Tongue (tissue), 2 donors: Measurements from ENCODE around the gene METTL4. TPM values are rescaled to one million over a fixed set of nuclear protein-coding genes. Genes with fewer than 3 reads are reported as not detected.
"Not testable (repeated sequence)": the region's sequence is repeated elsewhere in the genome, so short reads cannot be mapped to it uniquely, and the experiment has no call there.

Experiments
- DNase-seq: peaks from one replicate; pipeline ENCODE4 v3.0.0-alpha.2; 2015
- total RNA-seq: library from RNA; depleted of rRNA; stranded (reverse); fragments of >200 nt; gene quantifications from one replicate; pipeline ENCODE4 v1.2.3, GENCODE V29; 2014

Gene METTL4
- total RNA-seq, 1 donor from 2014 or later, result 12.2 TPM

DNA sequence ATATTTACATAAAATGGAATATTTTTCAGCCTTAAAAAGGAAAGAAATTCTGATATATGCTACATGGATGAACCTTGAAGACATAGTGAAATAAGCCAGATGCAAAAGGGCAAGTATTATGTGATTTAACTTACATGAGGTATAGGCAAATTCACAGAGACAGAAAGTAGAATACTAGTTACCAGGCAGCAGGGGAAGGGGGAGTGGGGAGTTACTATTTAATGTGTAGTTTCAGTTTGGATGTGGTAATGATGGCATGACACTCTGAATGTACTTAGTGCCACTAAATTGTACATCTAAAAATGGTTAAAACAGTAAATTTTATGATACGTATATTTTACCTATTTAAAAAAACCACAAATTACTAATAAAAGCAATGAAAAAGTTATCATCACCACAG lies 12.1 kb downstream of the METTL4 start:
- DNase-seq, result no peak

- no peak for DNase-seq
These were observed 13.8 kb downstream of the METTL4 start for GRCh38 chr18:2557536-2557935.

DNA sequence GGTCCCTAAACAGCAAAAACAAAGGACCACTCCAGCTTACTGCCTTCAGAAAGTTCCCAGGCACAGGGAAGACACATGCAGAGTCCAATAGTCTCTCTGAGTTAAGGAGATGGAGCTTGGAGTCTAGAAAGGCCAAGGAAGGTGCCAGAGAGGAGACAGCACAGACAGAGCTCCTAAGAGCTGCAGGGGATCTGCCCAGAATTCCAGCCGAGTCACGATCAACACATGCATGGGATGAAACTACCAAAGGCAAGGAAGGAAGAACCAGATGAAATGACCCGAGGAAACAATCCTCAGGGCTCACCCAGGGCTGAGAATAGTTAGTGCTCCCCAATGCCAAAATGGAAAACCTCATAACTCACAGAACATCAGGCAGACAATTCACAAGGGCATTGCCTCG lies 15.4 kb downstream of the METTL4 start:
- DNase-seq, result no peak

- no peak for DNase-seq
These were observed 16.6 kb downstream of the METTL4 start for GRCh38 chr18:2554696-2555095.

- DNase-seq, result no peak
These were observed 19.9 kb downstream of the METTL4 start for GRCh38 chr18:2551425-2551824.

DNA sequence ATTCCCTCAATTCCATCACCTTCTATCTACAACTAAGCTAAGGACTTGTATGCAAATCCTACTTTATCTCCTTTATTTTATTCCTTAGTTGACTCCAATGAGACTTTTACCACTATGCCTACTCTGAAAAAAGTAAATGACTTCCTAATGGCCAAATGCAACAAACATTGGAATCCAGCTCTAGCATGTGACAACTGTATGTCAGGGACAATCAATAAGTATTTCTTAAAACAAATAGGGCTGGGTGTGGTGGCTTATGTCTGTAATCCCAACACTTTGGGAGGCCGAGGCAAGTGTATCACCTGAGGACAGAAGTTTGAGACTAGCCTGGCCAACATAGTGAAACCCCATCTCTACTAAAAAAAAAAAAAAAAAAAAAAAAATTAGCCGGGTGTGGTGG lies 21.8 kb downstream of the METTL4 start:
- DNase-seq, result no peak

DNA sequence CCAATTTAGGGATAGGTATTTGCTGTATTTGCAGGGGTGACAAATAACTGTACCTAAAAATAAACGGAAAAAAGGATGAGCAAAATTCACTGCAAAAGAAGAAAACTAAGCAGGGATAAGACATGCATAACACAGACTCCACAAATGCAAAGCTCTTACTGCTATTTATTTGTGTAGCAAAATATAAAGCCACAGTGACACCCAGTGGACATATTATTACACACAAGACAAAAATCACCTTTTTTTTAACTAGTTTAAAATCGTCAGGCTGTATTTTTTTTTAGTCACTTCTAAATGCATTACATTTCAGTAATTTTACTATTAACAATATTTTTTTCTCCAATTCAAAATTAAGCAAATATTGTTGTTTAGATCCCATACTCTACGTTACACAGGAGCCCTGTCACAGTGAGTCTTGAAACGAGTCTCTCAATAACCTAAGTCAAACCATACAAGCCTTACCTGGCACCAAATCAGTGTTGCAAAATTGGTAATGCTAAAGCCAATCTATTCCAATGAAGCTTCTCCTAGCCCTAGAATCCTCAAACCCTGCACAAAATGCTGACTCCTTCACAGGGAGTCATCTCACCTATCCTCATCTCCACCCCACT lies 23.7 kb downstream of the METTL4 start:
- peak; percentile 72 for DNase-seq

GRCh38 chr18:2545155-2545554 lies 26.1 kb downstream of the METTL4 start:
- no peak for DNase-seq

- DNase-seq, result peak; percentile 65
These were observed 29.3 kb downstream of the METTL4 start for GRCh38 chr18:2541925-2542563.

- no peak for DNase-seq
These were observed 30.7 kb downstream of the METTL4 start for GRCh38 chr18:2540575-2540974.

GRCh38 chr18:2538844-2539243 lies 32.5 kb downstream of the METTL4 start:
- DNase-seq, result no peak

- DNase-seq, result no peak
These were observed 33.1 kb downstream of the METTL4 start for GRCh38 chr18:2538236-2538635.

DNA sequence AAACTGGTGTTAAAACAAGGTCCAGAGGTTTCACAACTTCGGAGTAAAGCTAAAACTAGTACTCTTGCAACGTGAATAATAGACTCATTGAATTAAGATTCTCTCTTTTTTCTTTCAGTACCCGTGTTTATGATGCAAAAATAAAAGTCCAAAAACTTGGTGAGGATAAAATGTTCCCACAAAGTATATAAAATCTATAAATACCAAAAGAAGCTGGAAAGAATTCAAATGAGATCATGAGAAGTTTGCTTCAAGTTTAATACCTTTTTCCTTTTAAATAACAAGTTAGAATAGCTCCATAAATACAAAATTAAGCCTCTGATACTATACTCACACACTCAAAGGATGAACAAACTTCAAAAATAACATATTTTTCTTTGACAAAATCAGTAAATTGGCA lies 34.0 kb downstream of the METTL4 start:
- no peak for DNase-seq

- DNase-seq, result peak; percentile 46
These were observed 34.8 kb downstream of the METTL4 start for GRCh38 chr18:2536493-2536892.

DNA sequence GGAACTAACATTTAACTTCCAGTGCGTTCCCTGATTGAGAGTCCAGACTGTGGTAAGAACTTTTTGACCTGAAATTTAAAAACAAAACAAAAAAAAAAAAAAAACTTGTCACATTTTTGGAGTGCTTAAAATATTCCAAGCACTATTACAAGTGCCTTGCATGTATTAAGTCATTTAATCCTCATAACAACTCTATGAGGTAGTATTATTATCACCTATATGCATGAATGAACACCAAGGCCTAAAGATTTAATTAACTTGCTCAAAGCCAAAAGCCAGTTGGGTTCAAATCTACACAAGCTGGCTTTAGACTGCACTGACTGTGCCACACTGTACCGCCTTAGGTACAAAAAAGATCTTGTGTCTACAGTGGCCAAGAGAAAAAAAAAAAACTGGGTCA lies 35.2 kb downstream of the METTL4 start:
- DNase-seq, result no peak

- no peak for DNase-seq
These were observed 35.8 kb downstream of the METTL4 start for GRCh38 chr18:2535419-2535910.

DNA sequence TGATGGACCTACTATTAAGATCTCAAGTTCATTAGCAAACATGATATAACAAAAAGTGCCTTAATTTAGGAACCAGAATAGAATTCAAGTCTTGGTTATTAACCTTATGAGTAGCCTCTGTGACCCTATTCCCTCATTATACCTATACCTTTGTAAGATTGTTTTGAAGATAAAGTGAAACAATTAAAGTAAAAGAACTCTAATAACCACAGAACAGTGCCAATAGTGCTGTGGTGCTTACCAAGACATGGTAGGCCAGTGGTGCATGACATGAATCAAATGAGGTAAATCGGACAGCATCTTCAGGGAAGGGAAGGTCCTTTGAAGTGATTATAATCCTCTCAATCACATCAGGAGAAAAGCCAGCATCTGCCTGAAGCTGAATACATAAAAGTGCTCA lies 36.4 kb downstream of the METTL4 start:
- DNase-seq, result no peak

DNA sequence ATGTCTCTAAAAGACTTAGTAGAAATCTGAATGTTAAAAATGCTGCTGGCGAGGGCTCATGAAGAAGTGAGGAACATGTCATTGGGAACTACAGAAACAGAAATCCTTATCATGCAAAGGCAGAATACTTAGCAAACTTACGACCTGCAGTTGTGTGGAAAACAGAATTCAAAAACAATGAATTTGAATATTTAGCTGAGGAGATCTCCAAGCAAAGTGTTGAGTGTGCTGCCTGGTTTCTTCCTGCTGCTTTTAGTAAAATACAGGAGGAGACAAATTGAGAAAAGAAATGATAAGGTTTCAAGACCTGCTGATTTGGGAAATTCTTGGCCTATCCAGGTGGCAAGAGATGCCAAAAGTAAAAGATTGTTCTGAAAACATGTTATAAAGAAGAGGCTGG lies 38.5 kb downstream of the METTL4 start:
- DNase-seq, result no peak

DNA sequence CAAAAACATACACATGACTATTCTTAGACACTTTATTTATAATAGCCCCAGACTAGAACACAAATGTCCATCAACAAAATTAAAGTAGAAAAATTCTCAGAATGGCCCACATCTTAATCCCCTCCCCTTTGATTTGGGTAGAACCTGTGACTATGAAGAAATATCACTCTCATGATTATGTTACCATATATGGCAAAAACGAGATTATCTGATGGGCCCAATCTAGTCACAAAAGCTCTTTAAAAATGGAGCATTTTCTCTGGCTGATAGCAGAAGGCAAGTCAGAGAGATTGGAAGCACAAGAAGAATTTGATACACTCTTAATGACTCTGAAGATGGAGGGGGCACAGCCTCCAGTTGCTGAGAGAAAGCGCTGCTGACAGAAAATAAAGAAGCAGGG lies 39.6 kb downstream of the METTL4 start:
- no peak for DNase-seq

DNA sequence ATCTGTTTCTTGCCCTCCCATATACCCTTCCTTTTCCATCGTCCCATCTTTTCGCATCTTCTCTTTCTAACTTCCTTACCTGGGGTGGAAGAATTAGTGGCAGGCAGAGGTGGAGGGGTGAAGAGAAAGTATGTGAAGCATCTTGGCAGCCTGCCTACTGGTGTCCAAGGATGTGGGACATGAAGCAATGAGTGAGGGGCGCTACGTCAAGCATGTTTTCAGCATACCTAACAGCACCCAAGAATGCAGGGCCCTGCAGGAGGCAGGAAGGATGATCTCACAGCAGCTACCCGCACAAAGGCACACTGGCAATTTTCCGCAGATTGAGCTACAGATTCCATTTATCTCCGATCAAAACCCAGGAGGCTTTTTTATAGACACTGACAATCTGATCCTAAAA lies 42.2 kb downstream of the METTL4 start:
- DNase-seq, result no peak

GRCh38 chr18:2526329-2526728 lies 45.0 kb downstream of the METTL4 start:
- no peak for DNase-seq

GRCh38 chr18:2524794-2525198 lies 46.5 kb downstream of the METTL4 start:
- DNase-seq, result not testable (repeated sequence)

DNA sequence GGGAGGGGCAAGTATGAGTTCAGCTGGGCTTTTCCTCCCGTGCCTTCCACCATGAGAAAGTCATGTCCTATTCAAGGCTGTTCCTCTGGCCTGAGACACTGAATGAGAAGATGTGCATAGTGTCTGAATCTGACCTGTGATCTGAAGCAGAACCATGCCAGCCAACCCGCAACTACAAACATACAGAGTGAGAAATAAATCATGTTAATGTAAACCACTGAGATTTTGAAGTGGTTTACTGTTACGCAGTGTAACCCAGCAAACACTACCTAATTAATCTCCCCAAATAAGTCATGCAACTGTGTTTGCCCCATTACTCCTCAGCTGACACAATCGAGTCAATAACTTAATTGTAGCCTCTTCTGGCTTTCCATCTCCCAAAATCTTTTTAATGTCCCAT lies 49.2 kb downstream of the METTL4 start:
- no peak for DNase-seq

GRCh38 chr18:2518473-2518872 lies 52.8 kb downstream of the METTL4 start:
- DNase-seq, result no peak
